GM18511 (cell line): ENCODE data around the gene CAND1.

Source experiments
- ATAC-seq: cut with Tn5 transposase; IDR thresholded peaks from one replicate; pipeline ENCODE4 v1.9.1; 2021; ENCODE audit warnings: mild to moderate bottlenecking, moderate library complexity; ENCODE audit not compliant: unreplicated experiment

The CAND1 gene

GRCh38 chr12:67268896-67269632 lies at the start of gene CAND1:
Gene CAND1, plus strand, starts transcription at chr12:67269358. Its CDS starts 360 bp downstream, at chr12:67269718.
- ATAC-seq = peak; percentile 77

- ATAC-seq = no peak
Observed at GRCh38 chr12:67220065-67220464, 49.1 kb upstream of the CAND1 start.

- no peak for ATAC-seq
Observed at GRCh38 chr12:67222302-67222701, 46.9 kb upstream of the CAND1 start.

GRCh38 chr12:67223225-67223624 lies 45.9 kb upstream of the CAND1 start:
- no peak for ATAC-seq

GRCh38 chr12:67237231-67237630 lies 31.9 kb upstream of the CAND1 start:
- no peak for ATAC-seq

- no peak for ATAC-seq
Observed at GRCh38 chr12:67239061-67239460, 30.1 kb upstream of the CAND1 start.

- ATAC-seq = no peak
Observed at GRCh38 chr12:67241482-67241881, 27.7 kb upstream of the CAND1 start.

GRCh38 chr12:67243260-67243659 lies 25.9 kb upstream of the CAND1 start:
- ATAC-seq = no peak

- ATAC-seq = no peak
Observed at GRCh38 chr12:67245571-67245970, 23.6 kb upstream of the CAND1 start.

GRCh38 chr12:67251012-67251411 lies 18.1 kb upstream of the CAND1 start:
- no peak for ATAC-seq

GRCh38 chr12:67254372-67255026 lies 14.7 kb upstream of the CAND1 start:
- no peak for ATAC-seq

GRCh38 chr12:67256649-67257048 lies 12.5 kb upstream of the CAND1 start:
- ATAC-seq = no peak

- no peak for ATAC-seq
Observed at GRCh38 chr12:67263471-67263870, 5.7 kb upstream of the CAND1 start.

GRCh38 chr12:67268335-67268895 lies 743 bp upstream of the CAND1 start:
- ATAC-seq = peak; percentile 80

GRCh38 chr12:67269633-67270573 lies 745 bp downstream of the CAND1 start:
- ATAC-seq = peak; percentile 14

- ATAC-seq = no peak
Observed at GRCh38 chr12:67270622-67271021, 1.5 kb downstream of the CAND1 start.

- no peak for ATAC-seq
Observed at GRCh38 chr12:67271976-67272375, 2.8 kb downstream of the CAND1 start.

GRCh38 chr12:67274186-67274585 lies 5.0 kb downstream of the CAND1 start:
- ATAC-seq = no peak

GRCh38 chr12:67275380-67275913 lies 6.3 kb downstream of the CAND1 start:
- no peak for ATAC-seq

- ATAC-seq = no peak
Observed at GRCh38 chr12:67276421-67276820, 7.3 kb downstream of the CAND1 start.

GRCh38 chr12:67279637-67280036 lies 10.5 kb downstream of the CAND1 start:
- no peak for ATAC-seq
